ENCODE measurements around the gene CUX1.

- TF ChIP-seq YY1 (IDR thresholded peaks at IDR 0.05; ENCODE audit: insufficient read depth, insufficient read length) (no peak), SUZ12 (IDR thresholded peaks at IDR 0.05; ENCODE audit: extremely low read depth, insufficient read depth, insufficient read length) (no peak)
Observed at GRCh38 chr7:101957744-101958525, 140.5 kb downstream of the CUX1 start.

Measured in NT2/D1 (cell line).